HCT116 (cell line): ENCODE data around the gene HTR3A. TPM values are rescaled to one million over a fixed set of nuclear protein-coding genes. Genes with fewer than 3 reads are reported as not detected.

ENCODE experiments used
- ATAC-seq: fragments of 200-7000 bp; cut with Tn5 transposase; 2 replicates; pipeline ENCODE4 v1.9.1; 2020; ENCODE audit warnings: mild to moderate bottlenecking, moderate library complexity
- Bru-seq: library from RNA; stranded (reverse); fragments of 400-500 nt; gene quantifications from one replicate; lab custom pipeline; 2021; lab: Mats Ljungman, UMichigan
- BruChase-seq, 2 experiments: library from RNA; stranded (reverse); fragments of 400-500 nt; gene quantifications; one replicate each; lab custom pipeline; 2021; lab: Mats Ljungman, UMichigan
- BruUV-seq: library from RNA; stranded (reverse); fragments of 400-500 nt; replicated peaks from 2 replicates; lab custom pipeline; 2021; lab: Mats Ljungman, UMichigan
- CTCF ChIA-PET: fragments of 300-600 bp; sonication (Branson Sonifier 250); formaldehyde crosslinking; loops from one replicate; lab custom pipeline; 2021; ENCODE audit warnings: antibody characterized with exemption; lab: Charles Lee
- POLR2A ChIA-PET: fragments of 300-600, 350-600 bp; sonication (Branson Sonifier 250); formaldehyde crosslinking; loops from one replicate; lab custom pipeline; 2021; ENCODE audit warnings: antibody characterized with exemption; lab: Charles Lee
- RAD21 ChIA-PET, 2 experiments: fragments of 300-600 bp; sonication (Branson Sonifier 250); formaldehyde crosslinking; loops; one replicate each; lab custom pipeline; 2023; ENCODE audit warnings: low total read pairs in 2 of 2; ENCODE audit not compliant: uncharacterized antibody in 2 of 2, unreplicated experiment in 2 of 2, low non-redundant PET in 1 of 2; lab: Charles Lee
- DNase-seq: peaks from one replicate; pipeline ENCODE4 v3.0.0-alpha.2; 2010; ENCODE audit warnings: low read depth, low spot score
- H2AFZ ChIP-seq: fragments of 200-600 bp; shearing (Covaris generic), sonication (generic); 2 replicates; pipeline ENCODE4 v1.6.1; 2017; ENCODE audit warnings: low read depth, mixed run types, mixed read lengths, antibody characterized with exemption, low read length; ENCODE audit not compliant: poor library complexity, severe bottlenecking
- H3K27ac ChIP-seq: 2 replicates; pipeline ENCODE4 v1.5.1; 2012; ENCODE audit warnings: low read depth, low read length
- H3K27me3 ChIP-seq: fragments of 200-600 bp; sonication (generic); 2 replicates; pipeline ENCODE4 v1.6.1; 2016; ENCODE audit warnings: mixed run types, low read length, mixed read lengths; ENCODE audit not compliant: insufficient read depth
- H3K36me3 ChIP-seq, 2 experiments: fragments of 200-500 bp in 1 of 2; fragments of 200-600 bp in 1 of 2; sonication (Bioruptor generic) in 1 of 2; sonication (generic) in 1 of 2; 2 replicates each; pipeline versions ENCODE4 v1.5.1 to v1.6.1; 2014 to 2016; ENCODE audit warnings: low read length in 2 of 2, inconsistent platforms in 1 of 2, mixed read lengths in 1 of 2, mixed run types in 1 of 2; ENCODE audit not compliant: insufficient read depth in 2 of 2, control insufficient read depth in 1 of 2
- H3K4me1 ChIP-seq, 2 experiments: fragments of 200-600 bp in 1 of 2; sonication (generic) in 1 of 2; 2 replicates each; pipeline versions ENCODE4 v1.5.1 to v1.6.1; 2012 to 2017; ENCODE audit warnings: low read length in 2 of 2, inconsistent platforms in 1 of 2, mild to moderate bottlenecking in 1 of 2, mixed read lengths in 1 of 2, mixed run types in 1 of 2, moderate library complexity in 1 of 2; ENCODE audit not compliant: insufficient read depth in 2 of 2, control insufficient read depth in 1 of 2
- H3K4me2 ChIP-seq: fragments of 200-600 bp; sonication (generic); 2 replicates; pipeline ENCODE4 v1.6.1; 2017; ENCODE audit warnings: mixed run types, low read length, mixed read lengths
- H3K4me3 ChIP-seq, 2 experiments: fragments of 200-600 bp in 1 of 2; sonication (generic) in 1 of 2; replicated peaks in 1 of 2; 2 replicates each; pipeline ENCODE4 v1.5.1; 2011 to 2016; ENCODE audit warnings: low read length in 2 of 2, control low read depth in 1 of 2, low read depth in 1 of 2, mild to moderate bottlenecking in 1 of 2, mixed read lengths in 1 of 2, mixed run types in 1 of 2
- H3K79me2 ChIP-seq: fragments of 200-600 bp; sonication (generic); 2 replicates; pipeline ENCODE4 v1.6.1; 2017; ENCODE audit warnings: mild to moderate bottlenecking, mixed run types, low read length, moderate library complexity, mixed read lengths; ENCODE audit not compliant: insufficient read depth
- H3K9ac ChIP-seq: fragments of 200-600 bp; sonication (generic); 2 replicates; pipeline ENCODE4 v1.6.1; 2016; ENCODE audit warnings: low read length, mixed read lengths
- H3K9me2 ChIP-seq: fragments of 200-600 bp; sonication (generic), shearing (Covaris generic); 2 replicates; pipeline ENCODE4 v1.6.1; 2017; ENCODE audit warnings: mixed run types, mild to moderate bottlenecking, moderate library complexity; ENCODE audit not compliant: insufficient read depth
- H3K9me3 ChIP-seq, 2 experiments: fragments of 200-500 bp in 1 of 2; fragments of 200-600 bp in 1 of 2; sonication (Bioruptor generic) in 1 of 2; sonication (generic) in 1 of 2; 2 replicates each; pipeline ENCODE4 v1.6.1; 2014 to 2017; ENCODE audit warnings: low read length in 2 of 2, mixed read lengths in 2 of 2, inconsistent platforms in 1 of 2, low read depth in 1 of 2, mild to moderate bottlenecking in 1 of 2, mixed run types in 1 of 2, moderate library complexity in 1 of 2; ENCODE audit not compliant: control insufficient read depth in 1 of 2, insufficient read depth in 1 of 2
- H4K20me1 ChIP-seq: fragments of 200-600 bp; sonication (generic), shearing (Covaris generic); 2 replicates; pipeline ENCODE4 v1.6.1; 2017; ENCODE audit warnings: mixed run types, mild to moderate bottlenecking, moderate library complexity; ENCODE audit not compliant: insufficient read depth
- CBX3 ChIP-seq: IDR thresholded peaks from 2 replicates; pipeline ENCODE4 v1.6.1; 2012; ENCODE audit warnings: low read depth
- CEBPB ChIP-seq: IDR thresholded peaks from 2 replicates; pipeline ENCODE4 v1.6.1; 2012; ENCODE audit warnings: low read depth
- ELF1 ChIP-seq: IDR thresholded peaks from 2 replicates; pipeline ENCODE4 v1.6.1; 2012; ENCODE audit warnings: low read depth, borderline replicate concordance
- EZH2phosphoT487 ChIP-seq: fragments of 200-600 bp; IDR thresholded peaks from 2 replicates; pipeline ENCODE4 v1.6.1; 2018; ENCODE audit warnings: antibody characterized with exemption, borderline replicate concordance
- JUND ChIP-seq: IDR thresholded peaks from 2 replicates; pipeline ENCODE4 v1.6.1; 2012
- POLR2A ChIP-seq: IDR thresholded peaks from 2 replicates; pipeline ENCODE4 v1.7.0; 2011; ENCODE audit warnings: borderline replicate concordance; ENCODE audit not compliant: insufficient read depth, insufficient read length; ENCODE audit errors: extremely low read depth
- RAD21 ChIP-seq: IDR thresholded peaks from 2 replicates; pipeline ENCODE4 v1.6.1; 2012; ENCODE audit warnings: low read depth, mild to moderate bottlenecking
- SIN3A ChIP-seq: IDR thresholded peaks from 2 replicates; pipeline ENCODE4 v1.6.1; 2012; ENCODE audit warnings: low read depth
- SRF ChIP-seq: IDR thresholded peaks from 2 replicates; pipeline ENCODE4 v1.6.1; 2012; ENCODE audit warnings: low read depth
- TCF7L2 ChIP-seq: IDR thresholded peaks from 2 replicates; pipeline ENCODE4 v1.7.0; 2011; ENCODE audit warnings: borderline replicate concordance, inconsistent platforms; ENCODE audit not compliant: insufficient read depth, insufficient read length; ENCODE audit errors: extremely low read depth
- YY1 ChIP-seq: IDR thresholded peaks from 2 replicates; pipeline ENCODE4 v1.6.1; 2011; ENCODE audit warnings: low read length, low read depth, moderate library complexity, mild to moderate bottlenecking; ENCODE audit not compliant: insufficient replicate concordance; ENCODE audit errors: extremely low read depth
- ZFX ChIP-seq: fragments of 450-650 bp; IDR thresholded peaks from 2 replicates; pipeline ENCODE4 v1.6.1; 2017
- ZNF274 ChIP-seq: fragments of 200-500 bp; sonication (Bioruptor generic); IDR thresholded peaks from 2 replicates; pipeline ENCODE4 v1.6.1; 2014; ENCODE audit warnings: mild to moderate bottlenecking, low read depth, low read length, inconsistent platforms
- intact Hi-C: fragments of 100-400 bp; cut with micrococcal nuclease; formaldehyde crosslinking; loops from 2 replicates; pipeline ENCODE4 v1.10.0; 2022
- long read RNA-seq: library from polyadenylated mRNA; unstranded; transcript quantifications from one replicate; pipeline ENCODE4 v2.0.0, GENCODE V29; 2021; ENCODE audit not compliant: unreplicated experiment
- polyA plus RNA-seq: library from polyadenylated mRNA; unstranded; fragments of >200 nt; gene quantifications from 2 replicates; pipeline ENCODE4 v1.2.1, GENCODE V29; 2012; ENCODE audit warnings: missing spikeins
- total RNA-seq: library from RNA; stranded (reverse); gene quantifications from one replicate; pipeline ENCODE4 v1.2.1, GENCODE V29; 2021; ENCODE audit not compliant: unreplicated experiment
- TF ChIP-seq, protein P1 (sequence below): IDR thresholded peaks from 2 replicates; pipeline ENCODE4 v1.6.1; 2012
- TF ChIP-seq, protein P2 (sequence below): IDR thresholded peaks from 2 replicates; pipeline ENCODE4 v1.6.1; 2011; ENCODE audit warnings: mild to moderate bottlenecking, low read length, moderate library complexity; ENCODE audit not compliant: insufficient replicate concordance; ENCODE audit errors: extremely low read depth
- TF ChIP-seq, protein P3 (sequence below), 3 experiments: fragments of 200-600 bp in 1 of 3; sonication (generic) in 1 of 3; IDR thresholded peaks in 2 of 3; conservative IDR thresholded peaks in 1 of 3; 2 replicates each; pipeline ENCODE4 v1.5.1; 2012 to 2017; ENCODE audit warnings: low read depth in 2 of 3, low read length in 2 of 3, antibody characterized with exemption in 1 of 3, borderline replicate concordance in 1 of 3, control low read depth in 1 of 3, mild to moderate bottlenecking in 1 of 3, mixed read lengths in 1 of 3, mixed run types in 1 of 3, moderate library complexity in 1 of 3; ENCODE audit not compliant: insufficient read depth in 1 of 3
- TF ChIP-seq, protein P4 (sequence below): IDR thresholded peaks from 2 replicates; pipeline ENCODE4 v1.6.1; 2012; ENCODE audit warnings: low read depth

HTR3A gene
- 0.12 TPM for total RNA-seq
- not detected in 2 replicates for polyA plus RNA-seq
- not detected for Bru-seq, nascent RNA
- percentile 6 among the genes with signal in this experiment for BruChase-seq, experiment 1, labeled RNA remaining after a 6-hour chase
- percentile 5 among the genes with signal in this experiment for BruChase-seq, experiment 2, labeled RNA remaining after a 2-hour chase
- long read RNA-seq = 0 reads

DNA sequence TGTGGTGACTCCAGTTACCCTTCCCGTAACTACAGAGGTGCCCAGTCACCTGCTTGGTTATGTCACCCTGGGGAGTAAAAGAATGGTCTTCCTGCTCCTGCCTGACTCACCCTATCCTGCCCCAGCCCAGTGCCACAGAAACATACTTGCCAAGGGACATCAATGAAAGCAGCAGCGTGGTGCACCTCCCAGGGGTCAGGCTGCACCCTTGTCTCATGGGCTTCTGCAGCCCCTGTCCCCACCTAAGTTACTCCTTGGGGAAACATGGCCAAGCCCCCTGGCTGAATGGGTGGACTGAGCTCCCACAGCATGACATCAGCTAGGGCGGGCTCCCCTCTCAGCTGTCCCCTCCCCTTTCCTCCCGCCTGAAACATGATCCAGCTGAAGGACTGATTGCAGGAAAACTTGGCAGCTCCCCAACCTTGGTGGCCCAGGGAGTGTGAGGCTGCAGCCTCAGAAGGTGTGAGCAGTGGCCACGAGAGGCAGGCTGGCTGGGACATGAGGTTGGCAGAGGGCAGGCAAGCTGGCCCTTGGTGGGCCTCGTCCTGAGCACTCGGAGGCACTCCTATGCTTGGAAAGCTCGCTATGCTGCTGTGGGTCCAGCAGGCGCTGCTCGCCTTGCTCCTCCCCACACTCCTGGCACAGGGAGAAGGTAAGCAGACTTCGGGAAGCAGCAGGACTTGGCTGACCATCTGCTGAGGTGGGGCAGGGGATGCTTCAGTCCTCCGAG is at the start of gene HTR3A:
Gene HTR3A (plus strand): TSS at position 368 of the 730 bp plus-strand sequence. CDS start 218 bp downstream, at position 586.
- Histone ChIP-seq H3K9me2 (no peaks in the 10 kb centered on the region), H3K9ac (no peak within 1 kb of the TSS), H4K20me1 (no peaks in the 10 kb centered on the region), H3K79me2 (no peaks in the 10 kb centered on the region), H3K9me3 (no peaks in the 10 kb centered on the region), H3K4me1 (peaks cover 13 to 14% of the 10 kb centered on the region in 2 experiments; a peak in 3 of 4 replicates), H3K4me3 (peak within 1 kb of the TSS; percentile 7 to 29; a peak in 3 of 4 replicates), H2AFZ (peak within 1 kb of the TSS; percentile 40), H3K4me2 (peak within 1 kb of the TSS; percentile 72), H3K36me3 (no peaks in the 10 kb centered on the region), H3K27ac (no peak within 1 kb of the TSS), H3K27me3 (peaks cover 33% of the 10 kb centered on the region)
- RAD21 ChIA-PET = interaction anchor here in 1 of 2 experiments (1.6 kb wide), 1 partner anchor 79 kb away, joined by 5 read pairs; no protein-coding TSS in a partner anchor
- CTCF ChIA-PET = interaction anchor here (1.2 to 1.3 kb wide), 2 partner anchors 79 to 288 kb away, joined by 4 to 5 read pairs; no protein-coding TSS in a partner anchor
- POLR2A ChIA-PET = interaction anchor here (0.9 kb wide), 1 partner anchor 68 kb away, joined by 3 read pairs; no protein-coding TSS in a partner anchor
- BruUV-seq = no TSS peak
- DNase-seq (peak; percentile 69), ATAC-seq (peak; percentile 91)
- intact Hi-C loops = loop anchor here (5.0 kb wide), 1 partner anchor 78 kb away; no protein-coding TSS in a partner anchor
- no peak for TF ChIP-seq POLR2A
- no peak for TF ChIP-seq YY1
- TF ChIP-seq, protein P1, sequence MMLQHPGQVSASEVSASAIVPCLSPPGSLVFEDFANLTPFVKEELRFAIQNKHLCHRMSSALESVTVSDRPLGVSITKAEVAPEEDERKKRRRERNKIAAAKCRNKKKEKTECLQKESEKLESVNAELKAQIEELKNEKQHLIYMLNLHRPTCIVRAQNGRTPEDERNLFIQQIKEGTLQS = no peak
- peak; percentile 19 for TF ChIP-seq TCF7L2
- no peak for TF ChIP-seq ZFX
- peak; percentile 49; the same call in 1 of the 2 replicates for TF ChIP-seq JUND
- peak; percentile 70 for TF ChIP-seq CBX3
- no peak for TF ChIP-seq RAD21
- TF ChIP-seq EZH2phosphoT487 = no peak
- TF ChIP-seq, protein P2, sequence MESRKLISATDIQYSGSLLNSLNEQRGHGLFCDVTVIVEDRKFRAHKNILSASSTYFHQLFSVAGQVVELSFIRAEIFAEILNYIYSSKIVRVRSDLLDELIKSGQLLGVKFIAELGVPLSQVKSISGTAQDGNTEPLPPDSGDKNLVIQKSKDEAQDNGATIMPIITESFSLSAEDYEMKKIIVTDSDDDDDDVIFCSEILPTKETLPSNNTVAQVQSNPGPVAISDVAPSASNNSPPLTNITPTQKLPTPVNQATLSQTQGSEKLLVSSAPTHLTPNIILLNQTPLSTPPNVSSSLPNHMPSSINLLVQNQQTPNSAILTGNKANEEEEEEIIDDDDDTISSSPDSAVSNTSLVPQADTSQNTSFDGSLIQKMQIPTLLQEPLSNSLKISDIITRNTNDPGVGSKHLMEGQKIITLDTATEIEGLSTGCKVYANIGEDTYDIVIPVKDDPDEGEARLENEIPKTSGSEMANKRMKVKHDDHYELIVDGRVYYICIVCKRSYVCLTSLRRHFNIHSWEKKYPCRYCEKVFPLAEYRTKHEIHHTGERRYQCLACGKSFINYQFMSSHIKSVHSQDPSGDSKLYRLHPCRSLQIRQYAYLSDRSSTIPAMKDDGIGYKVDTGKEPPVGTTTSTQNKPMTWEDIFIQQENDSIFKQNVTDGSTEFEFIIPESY = no peak
- TF ChIP-seq, protein P3, sequence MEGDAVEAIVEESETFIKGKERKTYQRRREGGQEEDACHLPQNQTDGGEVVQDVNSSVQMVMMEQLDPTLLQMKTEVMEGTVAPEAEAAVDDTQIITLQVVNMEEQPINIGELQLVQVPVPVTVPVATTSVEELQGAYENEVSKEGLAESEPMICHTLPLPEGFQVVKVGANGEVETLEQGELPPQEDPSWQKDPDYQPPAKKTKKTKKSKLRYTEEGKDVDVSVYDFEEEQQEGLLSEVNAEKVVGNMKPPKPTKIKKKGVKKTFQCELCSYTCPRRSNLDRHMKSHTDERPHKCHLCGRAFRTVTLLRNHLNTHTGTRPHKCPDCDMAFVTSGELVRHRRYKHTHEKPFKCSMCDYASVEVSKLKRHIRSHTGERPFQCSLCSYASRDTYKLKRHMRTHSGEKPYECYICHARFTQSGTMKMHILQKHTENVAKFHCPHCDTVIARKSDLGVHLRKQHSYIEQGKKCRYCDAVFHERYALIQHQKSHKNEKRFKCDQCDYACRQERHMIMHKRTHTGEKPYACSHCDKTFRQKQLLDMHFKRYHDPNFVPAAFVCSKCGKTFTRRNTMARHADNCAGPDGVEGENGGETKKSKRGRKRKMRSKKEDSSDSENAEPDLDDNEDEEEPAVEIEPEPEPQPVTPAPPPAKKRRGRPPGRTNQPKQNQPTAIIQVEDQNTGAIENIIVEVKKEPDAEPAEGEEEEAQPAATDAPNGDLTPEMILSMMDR (IDR thresholded peaks at IDR 0.05 in 2 of 3, conservative IDR thresholded peaks at IDR 0.05 in 1 of 3; ENCODE audit: borderline replicate concordance in 1 of 3, insufficient read depth in 1 of 3, low read depth in 2 of 3, low read length in 2 of 3) = no peak
- TF ChIP-seq CEBPB = peak; percentile 69
- TF ChIP-seq SRF = no peak
- no peak for TF ChIP-seq ZNF274
- TF ChIP-seq, protein P4, sequence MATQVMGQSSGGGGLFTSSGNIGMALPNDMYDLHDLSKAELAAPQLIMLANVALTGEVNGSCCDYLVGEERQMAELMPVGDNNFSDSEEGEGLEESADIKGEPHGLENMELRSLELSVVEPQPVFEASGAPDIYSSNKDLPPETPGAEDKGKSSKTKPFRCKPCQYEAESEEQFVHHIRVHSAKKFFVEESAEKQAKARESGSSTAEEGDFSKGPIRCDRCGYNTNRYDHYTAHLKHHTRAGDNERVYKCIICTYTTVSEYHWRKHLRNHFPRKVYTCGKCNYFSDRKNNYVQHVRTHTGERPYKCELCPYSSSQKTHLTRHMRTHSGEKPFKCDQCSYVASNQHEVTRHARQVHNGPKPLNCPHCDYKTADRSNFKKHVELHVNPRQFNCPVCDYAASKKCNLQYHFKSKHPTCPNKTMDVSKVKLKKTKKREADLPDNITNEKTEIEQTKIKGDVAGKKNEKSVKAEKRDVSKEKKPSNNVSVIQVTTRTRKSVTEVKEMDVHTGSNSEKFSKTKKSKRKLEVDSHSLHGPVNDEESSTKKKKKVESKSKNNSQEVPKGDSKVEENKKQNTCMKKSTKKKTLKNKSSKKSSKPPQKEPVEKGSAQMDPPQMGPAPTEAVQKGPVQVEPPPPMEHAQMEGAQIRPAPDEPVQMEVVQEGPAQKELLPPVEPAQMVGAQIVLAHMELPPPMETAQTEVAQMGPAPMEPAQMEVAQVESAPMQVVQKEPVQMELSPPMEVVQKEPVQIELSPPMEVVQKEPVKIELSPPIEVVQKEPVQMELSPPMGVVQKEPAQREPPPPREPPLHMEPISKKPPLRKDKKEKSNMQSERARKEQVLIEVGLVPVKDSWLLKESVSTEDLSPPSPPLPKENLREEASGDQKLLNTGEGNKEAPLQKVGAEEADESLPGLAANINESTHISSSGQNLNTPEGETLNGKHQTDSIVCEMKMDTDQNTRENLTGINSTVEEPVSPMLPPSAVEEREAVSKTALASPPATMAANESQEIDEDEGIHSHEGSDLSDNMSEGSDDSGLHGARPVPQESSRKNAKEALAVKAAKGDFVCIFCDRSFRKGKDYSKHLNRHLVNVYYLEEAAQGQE = no peak
- no peak for TF ChIP-seq ELF1
- no peak for TF ChIP-seq SIN3A
